ENCODE measurements around the gene UGDH. TPM values are rescaled to one million over a fixed set of nuclear protein-coding genes. Genes with fewer than 3 reads are reported as not detected.
A peak's percentile ranks its signal among the peaks of the same experiment; 100 is the strongest.

UGDH gene
- total and polyA plus RNA-seq, 2 of the 13 experiments (the other 11 are each of a cell fraction or from before 2014, with no cell fraction given) = 99.0 to 384 TPM

DNA sequence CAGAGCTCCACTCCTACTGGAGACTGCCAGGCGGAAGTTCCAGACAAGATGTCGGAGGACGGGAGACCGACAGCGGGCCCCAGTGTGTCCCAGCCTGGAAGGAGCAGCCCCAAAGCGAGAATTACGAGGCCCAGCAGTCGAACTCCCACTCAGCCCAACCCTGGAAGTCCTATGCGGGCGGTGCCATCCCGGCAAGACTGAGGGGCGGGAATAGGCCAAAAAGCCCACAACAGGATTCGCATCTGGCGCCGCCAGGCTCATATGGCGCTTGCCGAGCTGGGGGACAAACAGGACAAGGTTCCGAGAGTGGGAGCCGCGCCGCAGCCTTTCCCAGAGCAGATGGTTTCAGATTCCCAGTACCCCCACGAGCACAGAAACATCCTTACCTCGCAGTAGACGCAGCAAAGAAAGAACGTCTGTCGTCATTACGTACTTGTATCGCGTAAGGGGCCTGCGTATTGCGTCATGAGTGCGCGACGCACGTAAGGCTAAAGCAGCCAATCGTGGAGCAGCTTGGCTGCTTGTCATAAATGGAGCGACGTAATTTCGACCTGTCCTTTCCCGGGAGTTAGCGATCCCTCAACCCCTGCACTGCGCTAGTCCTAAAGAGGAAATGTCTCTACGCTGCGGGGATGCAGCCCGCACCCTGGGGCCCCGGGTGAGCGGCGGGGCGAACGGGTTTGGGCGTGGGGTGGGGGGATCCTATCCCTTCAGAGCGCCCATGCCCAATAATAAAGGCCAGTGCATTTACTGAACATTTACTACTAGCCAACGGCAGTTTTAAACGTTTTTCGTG is 68.5 kb downstream of the UGDH start, which contains the start of the genes LIAS and RPL9 (continued):
- TF ChIP-seq MLLT10 (CRISPR knock-in tag; IDR thresholded peaks at IDR 0.05) = no peak
- TF ChIP-seq EP300 (IDR thresholded peaks at IDR 0.05; ENCODE audit: low read depth in 2 of 2, low read length in 2 of 2) = peak in 1 of 2 experiments; percentile 25; a peak in 1 of 4 replicates
- no peak for TF ChIP-seq EP300 (CRISPR knock-in tag; IDR thresholded peaks at IDR 0.05; ENCODE audit: borderline replicate concordance)
- no peak for TF ChIP-seq ZNF180 (CRISPR knock-in tag; IDR thresholded peaks at IDR 0.05; ENCODE audit: borderline replicate concordance, low read depth)
- TF ChIP-seq SPEN (CRISPR knock-in tag; IDR thresholded peaks at IDR 0.05; ENCODE audit: low read depth) = peak; percentile 98
- peak; percentile 87; the same call in 1 of the 2 replicates for TF ChIP-seq ZNF598 (CRISPR knock-in tag; IDR thresholded peaks at IDR 0.05; ENCODE audit: borderline replicate concordance)
- 0 out of 2 replicates have a peak, but pooled peaks have one; percentile 74 for TF ChIP-seq ISX (CRISPR knock-in tag; conservative IDR thresholded peaks at IDR 0.05)
- TF ChIP-seq MED1 (CRISPR knock-in tag; IDR thresholded peaks at IDR 0.05) = peak; percentile 77; the same call in 1 of the 2 replicates
- TF ChIP-seq NR2C2 (CRISPR knock-in tag; IDR thresholded peaks at IDR 0.05; ENCODE audit: borderline replicate concordance) = peak; percentile 72; the same call in 1 of the 2 replicates
- TF ChIP-seq ONECUT2 (CRISPR knock-in tag; IDR thresholded peaks at IDR 0.05) = no peak
- TF ChIP-seq ZNF205 (CRISPR knock-in tag; IDR thresholded peaks at IDR 0.05) = peak; percentile 78; the same call in 1 of the 2 replicates
- peak in 1 of 2 experiments; percentile 31; a peak in 1 of 4 replicates for TF ChIP-seq KLF16 (CRISPR knock-in tag; IDR thresholded peaks at IDR 0.05)
- TF ChIP-seq SMC3 (IDR thresholded peaks at IDR 0.05; ENCODE audit: low read length) = peak; percentile 23; the same call in 1 of the 2 replicates
- TF ChIP-seq MBD4 (IDR thresholded peaks at IDR 0.05; ENCODE audit: borderline replicate concordance, low read length) = no peak
- no peak for TF ChIP-seq ZNF17 (CRISPR knock-in tag; IDR thresholded peaks at IDR 0.05)
- TF ChIP-seq, protein P1, sequence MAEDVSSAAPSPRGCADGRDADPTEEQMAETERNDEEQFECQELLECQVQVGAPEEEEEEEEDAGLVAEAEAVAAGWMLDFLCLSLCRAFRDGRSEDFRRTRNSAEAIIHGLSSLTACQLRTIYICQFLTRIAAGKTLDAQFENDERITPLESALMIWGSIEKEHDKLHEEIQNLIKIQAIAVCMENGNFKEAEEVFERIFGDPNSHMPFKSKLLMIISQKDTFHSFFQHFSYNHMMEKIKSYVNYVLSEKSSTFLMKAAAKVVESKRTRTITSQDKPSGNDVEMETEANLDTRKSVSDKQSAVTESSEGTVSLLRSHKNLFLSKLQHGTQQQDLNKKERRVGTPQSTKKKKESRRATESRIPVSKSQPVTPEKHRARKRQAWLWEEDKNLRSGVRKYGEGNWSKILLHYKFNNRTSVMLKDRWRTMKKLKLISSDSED (CRISPR knock-in tag; IDR thresholded peaks at IDR 0.05) = no peak
- TF ChIP-seq, protein P2, sequence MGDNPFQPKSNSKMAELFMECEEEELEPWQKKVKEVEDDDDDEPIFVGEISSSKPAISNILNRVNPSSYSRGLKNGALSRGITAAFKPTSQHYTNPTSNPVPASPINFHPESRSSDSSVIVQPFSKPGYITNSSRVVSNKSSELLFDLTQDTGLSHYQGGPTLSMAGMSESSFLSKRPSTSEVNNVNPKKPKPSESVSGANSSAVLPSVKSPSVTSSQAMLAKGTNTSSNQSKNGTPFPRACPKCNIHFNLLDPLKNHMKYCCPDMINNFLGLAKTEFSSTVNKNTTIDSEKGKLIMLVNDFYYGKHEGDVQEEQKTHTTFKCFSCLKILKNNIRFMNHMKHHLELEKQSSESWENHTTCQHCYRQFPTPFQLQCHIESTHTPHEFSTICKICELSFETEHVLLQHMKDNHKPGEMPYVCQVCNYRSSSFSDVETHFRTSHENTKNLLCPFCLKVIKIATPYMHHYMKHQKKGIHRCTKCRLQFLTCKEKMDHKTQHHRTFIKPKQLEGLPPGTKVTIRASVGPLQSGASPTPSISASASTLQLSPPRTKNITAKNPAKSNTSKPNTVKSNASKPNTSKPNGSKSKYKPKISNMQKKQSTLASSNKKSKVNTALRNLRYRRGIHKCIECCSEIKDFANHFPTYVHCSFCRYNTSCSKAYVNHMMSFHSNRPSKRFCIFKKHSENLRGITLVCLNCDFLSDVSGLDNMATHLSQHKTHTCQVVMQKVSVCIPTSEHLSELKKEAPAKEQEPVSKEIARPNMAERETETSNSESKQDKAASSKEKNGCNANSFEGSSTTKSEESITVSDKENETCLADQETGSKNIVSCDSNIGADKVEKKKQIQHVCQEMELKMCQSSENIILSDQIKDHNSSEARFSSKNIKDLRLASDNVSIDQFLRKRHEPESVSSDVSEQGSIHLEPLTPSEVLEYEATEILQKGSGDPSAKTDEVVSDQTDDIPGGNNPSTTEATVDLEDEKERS (CRISPR knock-in tag; IDR thresholded peaks at IDR 0.05) = peak; percentile 43; the same call in 1 of the 2 replicates
- TF ChIP-seq, protein P3, sequence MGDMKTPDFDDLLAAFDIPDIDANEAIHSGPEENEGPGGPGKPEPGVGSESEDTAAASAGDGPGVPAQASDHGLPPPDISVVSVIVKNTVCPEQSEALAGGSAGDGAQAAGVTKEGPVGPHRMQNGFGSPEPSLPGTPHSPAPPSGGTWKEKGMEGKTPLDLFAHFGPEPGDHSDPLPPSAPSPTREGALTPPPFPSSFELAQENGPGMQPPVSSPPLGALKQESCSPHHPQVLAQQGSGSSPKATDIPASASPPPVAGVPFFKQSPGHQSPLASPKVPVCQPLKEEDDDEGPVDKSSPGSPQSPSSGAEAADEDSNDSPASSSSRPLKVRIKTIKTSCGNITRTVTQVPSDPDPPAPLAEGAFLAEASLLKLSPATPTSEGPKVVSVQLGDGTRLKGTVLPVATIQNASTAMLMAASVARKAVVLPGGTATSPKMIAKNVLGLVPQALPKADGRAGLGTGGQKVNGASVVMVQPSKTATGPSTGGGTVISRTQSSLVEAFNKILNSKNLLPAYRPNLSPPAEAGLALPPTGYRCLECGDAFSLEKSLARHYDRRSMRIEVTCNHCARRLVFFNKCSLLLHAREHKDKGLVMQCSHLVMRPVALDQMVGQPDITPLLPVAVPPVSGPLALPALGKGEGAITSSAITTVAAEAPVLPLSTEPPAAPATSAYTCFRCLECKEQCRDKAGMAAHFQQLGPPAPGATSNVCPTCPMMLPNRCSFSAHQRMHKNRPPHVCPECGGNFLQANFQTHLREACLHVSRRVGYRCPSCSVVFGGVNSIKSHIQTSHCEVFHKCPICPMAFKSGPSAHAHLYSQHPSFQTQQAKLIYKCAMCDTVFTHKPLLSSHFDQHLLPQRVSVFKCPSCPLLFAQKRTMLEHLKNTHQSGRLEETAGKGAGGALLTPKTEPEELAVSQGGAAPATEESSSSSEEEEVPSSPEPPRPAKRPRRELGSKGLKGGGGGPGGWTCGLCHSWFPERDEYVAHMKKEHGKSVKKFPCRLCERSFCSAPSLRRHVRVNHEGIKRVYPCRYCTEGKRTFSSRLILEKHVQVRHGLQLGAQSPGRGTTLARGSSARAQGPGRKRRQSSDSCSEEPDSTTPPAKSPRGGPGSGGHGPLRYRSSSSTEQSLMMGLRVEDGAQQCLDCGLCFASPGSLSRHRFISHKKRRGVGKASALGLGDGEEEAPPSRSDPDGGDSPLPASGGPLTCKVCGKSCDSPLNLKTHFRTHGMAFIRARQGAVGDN (CRISPR knock-in tag; IDR thresholded peaks at IDR 0.05) = peak; percentile 94
